ENCODE measurements around the gene ME3.

The ME3 gene

GRCh38 chr11:86517557-86517956 lies 154.9 kb downstream of the ME3 start:
- no peak for TF ChIP-seq CTCF (IDR thresholded peaks at IDR 0.05)

- TF ChIP-seq CTCF (IDR thresholded peaks at IDR 0.05) = no peak
These were observed 156.9 kb downstream of the ME3 start for GRCh38 chr11:86515297-86516094.

- TF ChIP-seq CTCF (IDR thresholded peaks at IDR 0.05) = no peak
These were observed 158.0 kb downstream of the ME3 start for GRCh38 chr11:86514453-86514852.

GRCh38 chr11:86513746-86514373 lies 158.6 kb downstream of the ME3 start:
- TF ChIP-seq CTCF (IDR thresholded peaks at IDR 0.05) = no peak

- no peak for TF ChIP-seq CTCF (IDR thresholded peaks at IDR 0.05)
These were observed 159.3 kb downstream of the ME3 start for GRCh38 chr11:86513138-86513537.

- TF ChIP-seq CTCF (IDR thresholded peaks at IDR 0.05) = no peak
These were observed 161.3 kb downstream of the ME3 start for GRCh38 chr11:86511086-86511551.

- no peak for TF ChIP-seq CTCF (IDR thresholded peaks at IDR 0.05)
These were observed 161.7 kb downstream of the ME3 start for GRCh38 chr11:86510674-86511073.

All from LNCAP (cell line).